ENCODE data around the gene MACROD1.

GRCh38 chr11:64067230-64067993 is 98.5 kb downstream of the MACROD1 start:
- TF ChIP-seq CTCF (IDR thresholded peaks at IDR 0.05): no peak
- no peak for TF ChIP-seq POLR2A (IDR thresholded peaks at IDR 0.05)

Data from Peyer's patch (tissue), 4 donors.